GM21619 (cell line): ENCODE measurements around the gene ITGB8.

Experiments used
- ATAC-seq: cut with Tn5 transposase; IDR thresholded peaks from one replicate; pipeline ENCODE4 v1.9.1; 2021; ENCODE audit not compliant: unreplicated experiment

ITGB8 gene

DNA sequence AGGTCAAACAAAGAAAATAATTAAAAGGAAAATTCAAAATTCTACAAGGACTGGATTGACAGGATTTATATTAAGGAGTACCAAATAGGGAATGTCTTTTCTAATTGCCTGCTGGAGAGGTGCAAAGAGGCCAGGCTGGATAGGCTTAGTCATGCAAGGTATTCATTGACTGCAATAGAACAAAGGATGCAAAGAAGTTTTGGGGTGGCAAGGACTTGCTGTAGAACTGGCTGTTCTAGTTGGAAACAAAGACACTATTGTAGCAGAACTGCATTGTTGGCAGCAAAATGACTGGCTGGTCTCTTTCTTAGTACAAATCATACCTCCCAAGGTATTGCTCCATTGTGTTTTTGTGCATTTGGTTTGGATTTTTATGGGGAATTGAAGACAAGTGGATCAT is 10.1 kb downstream of the ITGB8 start:
- ATAC-seq = no peak

- ATAC-seq = no peak
Observed at GRCh38 chr7:20343205-20343604, 12.5 kb downstream of the ITGB8 start.

DNA sequence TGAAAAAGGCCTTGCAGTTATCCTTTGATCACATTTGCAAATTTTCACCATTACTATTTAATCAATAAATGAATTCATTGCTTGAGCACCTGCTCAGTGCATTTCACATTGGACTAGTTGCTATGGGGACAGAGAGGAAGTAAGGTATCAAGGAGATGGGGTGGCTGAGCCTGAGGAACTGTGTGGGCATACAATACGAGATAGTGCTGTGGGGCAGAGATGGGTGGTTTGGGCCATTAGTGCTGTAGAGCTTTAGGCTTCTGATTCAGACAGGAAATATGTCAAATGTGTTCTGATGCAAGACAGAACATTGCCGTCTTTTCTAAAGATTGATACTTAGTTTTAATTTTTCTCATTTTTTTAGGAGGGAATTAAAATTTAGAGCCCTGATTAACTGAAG is 13.2 kb downstream of the ITGB8 start:
- no peak for ATAC-seq

GRCh38 chr7:20344396-20344795 is 13.7 kb downstream of the ITGB8 start:
- no peak for ATAC-seq

DNA sequence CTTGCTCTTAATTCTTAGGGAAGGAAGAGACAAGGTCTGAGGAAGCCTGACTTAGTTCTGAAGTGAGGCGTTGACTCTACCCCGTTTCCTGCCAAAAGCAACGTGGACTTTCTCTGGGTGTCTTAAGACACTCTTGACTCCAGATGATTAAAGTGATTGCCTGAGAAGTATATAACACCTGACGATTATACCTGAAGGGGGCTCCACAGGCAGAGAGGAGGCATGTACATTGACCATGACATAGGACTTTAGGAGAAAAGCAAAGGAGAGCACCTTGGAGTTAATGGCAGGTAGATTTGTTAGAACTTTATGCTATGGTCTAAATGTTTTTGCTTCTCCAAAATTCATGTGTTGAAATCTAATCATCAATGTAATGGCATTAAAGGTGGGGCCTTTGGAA is 15.9 kb downstream of the ITGB8 start:
- ATAC-seq = no peak

GRCh38 chr7:20347680-20348079 is 17.0 kb downstream of the ITGB8 start:
- no peak for ATAC-seq

DNA sequence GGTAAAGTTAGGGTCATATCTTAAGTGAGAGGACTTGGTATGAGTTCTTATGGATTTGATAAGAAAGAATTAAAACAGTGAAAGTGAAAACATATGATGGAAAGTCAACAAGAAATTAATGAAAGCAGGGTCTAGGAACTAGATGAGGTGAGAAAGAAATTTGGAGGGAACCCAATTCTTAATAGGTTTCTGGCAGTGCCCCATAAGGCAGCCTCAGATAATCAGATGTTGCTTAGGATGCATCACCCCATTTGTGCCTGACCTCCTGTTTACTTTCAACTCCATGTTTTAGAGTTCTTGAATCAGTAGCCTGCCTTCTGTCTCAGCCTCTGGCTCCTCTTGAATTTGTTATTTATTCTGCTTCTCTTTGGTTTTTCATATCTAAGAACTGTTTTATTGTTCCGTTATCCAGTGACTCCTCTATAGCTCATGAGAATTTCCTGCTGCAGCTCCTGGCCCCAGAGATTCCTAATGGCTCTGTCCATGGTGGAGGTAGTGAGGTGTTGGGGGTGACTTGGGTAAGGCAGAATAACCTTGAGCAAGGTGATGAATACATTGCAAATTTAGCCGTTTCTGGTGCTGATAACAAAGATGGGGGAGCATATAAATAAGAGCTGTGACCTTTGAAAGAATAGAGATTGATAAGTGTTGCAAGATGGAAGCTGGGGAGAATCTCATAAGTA is 17.6 kb downstream of the ITGB8 start:
- no peak for ATAC-seq

DNA sequence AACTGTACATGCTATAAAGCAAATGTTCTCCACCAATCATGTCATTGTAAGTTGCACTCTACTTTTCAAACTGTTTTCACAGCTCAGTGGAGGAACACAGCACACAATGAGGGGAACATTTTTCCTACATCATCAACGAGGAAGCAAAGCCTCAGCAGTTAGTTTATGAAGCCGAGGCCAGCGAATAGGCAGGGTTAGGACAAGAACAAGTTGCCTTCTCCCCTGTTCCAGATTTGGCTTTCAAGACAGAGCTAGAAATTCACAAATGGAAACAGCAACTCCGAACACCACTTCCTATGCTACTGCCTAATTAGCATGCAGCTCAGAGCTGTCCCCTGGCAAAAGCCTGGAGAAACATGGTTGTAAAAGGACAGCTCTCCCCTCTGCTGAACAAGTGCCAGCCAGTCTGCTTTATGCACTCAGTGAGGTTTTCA is 19.8 kb downstream of the ITGB8 start:
- ATAC-seq = no peak

- ATAC-seq = no peak
Observed at GRCh38 chr7:20350996-20351692, 20.4 kb downstream of the ITGB8 start.

GRCh38 chr7:20351901-20352300 is 21.2 kb downstream of the ITGB8 start:
- no peak for ATAC-seq

- no peak for ATAC-seq
Observed at GRCh38 chr7:20352573-20353306, 22.0 kb downstream of the ITGB8 start.

DNA sequence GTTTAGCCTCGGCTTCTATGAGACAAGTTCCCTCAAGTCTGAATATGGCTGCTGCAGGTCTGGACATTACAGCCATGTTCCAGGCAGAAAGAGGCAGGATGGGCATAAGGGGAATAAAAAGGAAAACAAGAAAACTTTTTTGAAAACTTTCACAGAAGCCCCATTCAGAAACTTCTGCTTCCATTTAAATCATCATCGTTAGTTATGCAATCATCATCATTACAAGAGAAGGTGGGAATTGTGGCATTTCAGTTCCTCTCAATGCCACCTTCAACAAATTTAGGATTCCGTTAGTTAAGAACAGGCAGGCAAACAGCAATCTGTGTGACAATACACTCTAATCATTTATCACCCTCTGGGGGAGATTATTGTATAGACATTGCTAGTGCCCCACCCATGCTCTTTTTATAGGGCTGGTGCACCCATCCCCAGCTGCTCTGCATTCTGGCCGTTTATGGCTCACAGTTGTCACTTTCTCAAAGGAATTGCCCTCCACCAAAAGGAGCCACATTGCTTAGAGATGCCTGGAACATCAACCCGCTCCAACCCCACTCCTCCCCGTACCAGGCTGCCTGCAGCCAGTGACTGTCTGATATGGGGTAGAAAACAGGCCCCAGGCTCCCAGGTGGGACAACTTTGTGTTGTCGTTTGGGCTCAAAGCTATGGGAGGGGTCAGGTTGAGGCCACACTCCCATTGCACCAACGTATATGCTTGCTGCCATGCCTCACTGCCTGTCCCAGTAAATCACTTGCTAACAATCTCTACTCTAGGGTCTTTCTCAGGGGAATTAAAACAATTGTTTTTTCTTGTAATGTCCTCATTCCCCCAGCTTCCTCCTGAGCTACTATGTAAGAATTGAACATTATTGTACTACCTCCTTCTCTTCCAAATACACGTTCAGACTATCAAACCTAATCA is 24.2 kb downstream of the ITGB8 start:
- ATAC-seq = no peak

DNA sequence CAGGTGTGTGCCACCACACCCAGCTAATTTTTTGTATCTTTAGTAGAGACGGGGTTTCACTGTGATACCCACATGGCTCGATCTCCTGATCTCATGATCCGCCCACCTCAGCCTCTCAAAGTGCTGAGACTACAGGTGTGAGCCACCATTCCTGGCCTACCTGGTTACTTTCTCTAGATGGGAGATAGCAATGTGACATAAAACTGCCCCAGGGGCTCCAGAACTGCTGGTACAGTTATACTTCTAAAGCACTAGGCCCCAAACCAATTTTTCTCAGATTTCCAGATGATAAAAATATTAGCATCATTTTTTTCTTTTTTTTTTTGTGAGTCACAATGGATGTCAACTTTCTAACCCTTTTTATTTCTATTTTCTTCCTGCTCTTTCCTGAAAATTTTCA is 27.4 kb downstream of the ITGB8 start:
- ATAC-seq = no peak

DNA sequence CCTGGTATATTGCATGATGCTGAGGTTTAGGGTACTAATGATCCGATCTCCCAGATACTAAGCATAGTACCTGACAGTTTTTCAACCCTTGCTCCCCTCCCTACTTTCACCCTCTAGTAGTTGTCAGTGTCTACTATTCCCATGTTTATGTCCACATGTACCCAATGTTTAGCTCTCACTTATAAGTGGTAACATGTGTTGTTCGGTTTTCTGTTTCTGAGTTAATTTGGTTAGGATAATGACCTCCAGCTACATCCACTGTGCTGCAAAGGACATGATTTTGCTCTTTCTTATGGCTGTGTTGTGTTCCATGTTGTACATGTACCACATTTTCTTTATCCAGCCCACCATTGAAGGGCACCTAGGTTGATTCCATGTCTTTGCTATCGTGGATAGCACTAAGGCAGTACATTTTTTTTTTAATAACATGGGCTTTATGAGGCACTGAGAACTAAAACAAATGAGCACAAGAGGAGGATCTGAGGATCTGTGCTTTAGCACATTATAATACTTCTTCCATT is 28.1 kb downstream of the ITGB8 start:
- no peak for ATAC-seq

DNA sequence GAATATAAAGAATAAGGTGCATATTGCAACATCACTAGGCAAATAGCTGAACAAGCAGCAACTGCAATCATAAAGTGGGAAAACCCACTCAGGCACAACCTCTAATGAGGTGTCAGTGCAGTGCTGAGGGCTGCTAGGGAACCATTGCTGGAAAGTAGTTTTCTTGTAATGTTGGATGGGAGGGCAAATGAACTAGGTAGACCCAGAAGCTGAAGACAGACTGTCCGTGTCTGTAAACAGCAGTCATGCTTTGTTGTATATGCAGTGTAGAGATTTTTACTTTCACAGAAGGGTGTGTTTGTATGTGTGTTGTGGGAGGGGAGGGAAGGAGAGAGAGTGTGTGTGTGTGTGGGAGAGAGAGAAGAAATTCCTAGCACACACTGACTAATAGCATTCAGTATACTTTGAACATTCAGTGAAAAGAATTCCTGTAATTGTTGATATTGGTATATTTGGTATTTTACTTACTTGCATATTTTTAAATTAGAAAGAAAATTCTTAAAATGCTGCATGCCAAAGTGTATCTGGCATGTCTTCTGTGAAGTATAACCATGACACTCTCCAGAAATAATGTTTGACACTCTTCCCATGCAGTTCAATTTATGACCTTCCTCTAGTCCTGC is 28.8 kb downstream of the ITGB8 start:
- no peak for ATAC-seq

DNA sequence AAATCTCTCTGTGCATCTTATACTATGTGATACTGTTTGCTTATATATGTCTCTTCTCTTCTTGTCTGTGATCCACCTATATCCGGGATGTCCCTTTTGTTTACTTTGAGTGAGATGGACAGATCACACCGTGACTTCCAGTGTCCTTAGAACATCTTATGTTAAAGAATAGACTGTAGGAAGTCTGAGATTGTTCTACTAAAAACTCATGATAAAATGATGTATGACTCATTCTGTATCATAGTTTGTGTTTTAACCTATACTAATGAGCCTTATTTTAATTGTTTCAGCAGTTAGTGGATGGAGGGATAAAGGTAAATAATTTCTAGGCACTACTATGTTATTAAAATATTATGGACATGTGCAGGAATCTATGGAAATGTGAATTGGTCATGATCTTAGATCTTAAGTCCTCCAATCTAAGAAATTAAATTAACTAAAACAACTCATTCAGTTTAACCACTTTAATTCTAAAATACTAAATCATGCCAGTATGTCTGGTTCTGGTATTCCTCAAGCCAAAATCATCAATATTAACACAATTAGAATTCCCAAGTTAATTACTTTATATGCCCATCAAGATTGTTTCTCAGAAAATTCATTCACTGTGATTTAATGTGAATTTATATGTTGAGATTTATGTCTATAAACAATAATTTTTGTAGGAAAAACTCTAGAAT is 32.0 kb downstream of the ITGB8 start:
- no peak for ATAC-seq

DNA sequence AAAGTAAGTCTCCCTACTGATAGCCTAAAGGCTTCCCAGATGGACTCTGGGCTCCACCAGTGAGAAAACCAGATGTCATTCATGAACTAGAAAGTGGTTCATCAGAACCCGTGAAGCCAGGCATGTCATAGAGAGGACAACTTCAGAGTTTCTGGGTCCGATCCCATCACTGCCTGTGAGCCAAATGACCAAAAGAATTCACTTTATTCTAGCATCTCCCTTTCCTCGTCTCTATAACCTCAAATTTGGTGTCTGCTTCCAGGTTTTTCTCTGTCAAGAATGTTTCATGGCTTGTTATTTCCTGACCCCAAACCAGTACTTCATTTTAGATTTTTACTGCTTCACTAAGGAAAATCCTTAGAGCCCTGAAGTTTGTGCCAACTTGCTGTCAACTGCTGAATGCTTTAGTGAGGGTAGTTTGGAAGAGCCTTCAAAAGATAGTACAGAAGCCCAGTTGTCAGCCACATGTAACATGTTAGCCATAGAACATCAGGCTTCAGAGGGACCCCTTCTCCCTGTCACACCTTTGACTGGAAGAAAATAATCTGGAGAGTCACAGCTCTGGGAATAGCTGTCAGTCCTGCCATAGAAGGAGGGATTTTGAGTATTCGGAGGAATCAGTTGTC is 34.0 kb downstream of the ITGB8 start:
- no peak for ATAC-seq

- ATAC-seq = no peak
Observed at GRCh38 chr7:20365486-20365885, 34.8 kb downstream of the ITGB8 start.

DNA sequence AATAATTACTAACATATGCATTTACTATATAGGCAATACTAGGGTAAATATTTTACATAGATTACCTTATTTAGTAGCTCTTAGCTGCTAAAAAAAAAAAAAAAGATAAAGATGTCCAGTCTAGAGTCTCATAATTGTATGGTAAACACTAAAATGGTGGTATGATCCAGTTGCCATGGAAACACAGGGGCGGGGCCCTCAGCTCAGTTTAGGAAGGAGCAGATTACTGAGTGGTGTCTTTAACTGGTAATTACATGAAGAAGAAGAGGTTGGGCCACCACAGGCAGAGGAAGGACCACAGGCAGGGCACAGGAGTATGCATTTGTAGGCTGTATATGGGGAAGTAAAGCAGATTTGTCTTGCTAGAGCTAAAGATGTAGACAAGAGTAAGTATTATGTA is 43.7 kb downstream of the ITGB8 start:
- no peak for ATAC-seq
